NCI-H524 (cell line): ENCODE results near the gene GPR34.
"Not testable (repeated sequence)": the region's sequence is repeated elsewhere in the genome, so short reads cannot be mapped to it uniquely, and the experiment has no call there.

ENCODE experiments used
- DNase-seq, 2 experiments: peaks; one replicate each; lab custom pipeline; 2025; lab: John Stamatoyannopoulos, UW

Gene GPR34

GRCh38 chrX:41688835-41689234 is at the start of gene GPR34:
Gene GPR34, plus strand, starts transcription at chrX:41688973. Its CDS starts 6,661 bp downstream, at chrX:41695634.
- DNase-seq = no peak

DNA sequence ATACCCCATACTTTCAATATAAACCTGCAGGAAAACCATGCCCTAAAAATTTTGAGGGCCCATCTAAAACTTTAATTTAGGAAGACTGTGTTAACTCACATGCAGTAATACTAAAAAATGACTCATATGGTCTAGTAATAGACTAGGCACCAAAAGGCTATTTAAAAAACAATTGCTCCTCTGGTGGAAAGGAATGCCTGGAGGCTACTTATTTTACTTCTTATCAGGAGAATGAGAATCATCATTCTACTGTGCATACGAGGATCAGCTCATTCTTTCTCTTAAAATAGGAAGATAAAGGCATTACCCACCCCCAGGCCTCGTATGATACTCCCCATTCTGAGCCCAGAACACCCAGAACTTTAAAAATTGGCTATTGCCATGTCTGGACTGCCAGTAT is 42.6 kb upstream of the GPR34 start:
- DNase-seq = not testable (repeated sequence)

- no peak for DNase-seq
These were observed 35.6 kb upstream of the GPR34 start for GRCh38 chrX:41653125-41653524.

GRCh38 chrX:41655101-41655500 is 33.7 kb upstream of the GPR34 start:
- DNase-seq = no peak

- no peak for DNase-seq
These were observed 33.1 kb upstream of the GPR34 start for GRCh38 chrX:41655631-41656030.

- peak; percentile 43 to 76 for DNase-seq
These were observed 27.2 kb upstream of the GPR34 start for GRCh38 chrX:41661366-41662095.

DNA sequence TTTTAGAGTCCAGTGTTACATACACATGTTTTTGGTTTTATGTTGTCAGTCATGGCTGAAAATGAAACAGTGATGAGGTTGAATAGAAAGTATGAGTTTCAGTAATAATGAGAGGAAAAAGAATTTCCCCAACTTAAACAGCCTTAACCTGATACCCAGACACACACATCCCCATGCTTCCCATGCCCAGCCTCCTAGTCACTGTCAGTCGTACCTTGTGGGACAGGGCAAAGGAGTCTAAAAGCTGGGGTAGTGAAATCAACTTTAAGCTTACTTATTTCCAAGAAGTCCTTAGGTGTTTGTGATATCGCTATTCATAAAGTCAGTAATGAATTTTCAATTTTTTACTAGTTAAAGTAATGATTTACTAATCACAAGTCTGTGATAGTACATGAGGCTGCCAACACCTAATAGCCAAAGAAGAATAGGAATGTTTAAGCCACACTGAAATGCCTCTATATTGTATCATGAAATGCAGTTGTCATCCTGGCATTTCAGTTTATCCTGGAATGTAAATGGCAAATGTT is 24.3 kb upstream of the GPR34 start:
- DNase-seq = no peak

DNA sequence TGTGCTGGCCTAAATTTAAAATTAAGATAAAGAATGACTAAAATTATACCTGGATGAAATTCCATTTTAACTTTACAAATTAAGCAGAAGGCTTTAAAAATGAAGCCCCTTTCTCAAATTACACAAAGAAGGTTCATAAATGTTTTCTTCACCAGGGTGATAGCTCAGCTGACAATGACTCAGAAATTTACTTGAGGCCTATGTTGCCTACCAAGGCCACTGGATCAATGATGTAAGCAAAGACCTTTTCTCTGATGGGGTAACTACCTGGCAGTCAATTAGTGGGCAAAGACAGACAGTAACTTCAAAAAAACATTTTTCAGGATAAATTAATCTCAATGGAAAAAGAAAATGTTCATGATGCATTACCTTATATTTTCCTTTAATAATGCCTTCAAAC is 23.9 kb upstream of the GPR34 start:
- no peak for DNase-seq

DNA sequence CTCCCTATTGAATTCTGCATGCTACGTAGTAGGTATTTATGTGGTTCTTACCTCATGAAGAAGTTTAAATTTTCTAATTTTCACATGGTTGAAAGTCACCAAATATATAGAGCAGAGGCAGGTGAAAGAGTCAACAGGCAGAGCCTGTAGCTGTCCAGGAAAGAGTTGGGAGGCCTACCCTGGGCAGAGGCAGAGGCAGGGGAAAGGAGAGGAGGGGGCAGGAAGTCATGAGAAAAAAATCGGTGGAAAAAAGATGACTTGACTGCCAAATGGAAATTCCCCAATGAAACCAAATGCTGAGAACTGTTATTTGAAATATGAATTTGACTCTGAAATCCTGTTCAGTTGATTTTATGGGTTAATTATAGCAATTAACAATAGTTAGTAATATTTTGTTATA is 23.1 kb upstream of the GPR34 start:
- no peak for DNase-seq

DNA sequence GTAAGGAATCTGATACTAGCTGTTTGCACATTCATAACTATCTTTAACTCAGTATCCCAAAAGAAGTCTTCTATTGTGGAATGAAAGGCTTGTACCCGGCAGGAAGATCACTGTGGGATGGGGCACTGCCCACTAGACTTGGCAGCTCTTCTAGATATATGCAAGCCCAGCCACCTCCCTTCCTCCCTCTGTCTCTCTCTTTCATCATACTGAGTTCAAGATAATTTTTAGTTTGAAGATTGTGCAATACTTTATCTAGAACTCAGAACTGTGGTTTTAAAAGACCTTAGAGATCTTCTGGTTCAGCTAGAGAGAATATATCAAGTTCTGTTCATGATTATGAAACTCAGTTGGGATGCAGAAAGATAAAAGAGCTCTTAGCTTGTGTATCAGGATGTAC is 22.5 kb upstream of the GPR34 start:
- DNase-seq = no peak

DNA sequence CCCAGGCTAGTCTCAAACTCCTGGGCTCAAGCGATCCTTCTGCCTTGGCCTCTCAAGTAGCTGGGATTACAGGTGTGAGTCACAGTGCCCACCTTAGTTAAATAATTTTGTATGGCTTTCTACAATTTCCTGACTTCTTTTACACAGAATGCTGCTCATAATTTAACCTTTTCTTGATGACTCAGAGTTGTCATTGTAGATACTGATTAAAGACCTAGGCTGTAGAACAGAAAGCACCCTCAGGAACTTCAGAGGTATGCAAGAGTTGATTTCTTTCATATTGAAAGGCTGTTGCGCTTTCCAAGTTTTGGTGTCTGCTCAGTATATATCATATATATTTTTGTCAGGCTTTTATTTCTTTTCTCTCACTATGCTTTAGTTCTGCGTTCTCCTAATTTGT is 21.1 kb upstream of the GPR34 start:
- no peak for DNase-seq

DNA sequence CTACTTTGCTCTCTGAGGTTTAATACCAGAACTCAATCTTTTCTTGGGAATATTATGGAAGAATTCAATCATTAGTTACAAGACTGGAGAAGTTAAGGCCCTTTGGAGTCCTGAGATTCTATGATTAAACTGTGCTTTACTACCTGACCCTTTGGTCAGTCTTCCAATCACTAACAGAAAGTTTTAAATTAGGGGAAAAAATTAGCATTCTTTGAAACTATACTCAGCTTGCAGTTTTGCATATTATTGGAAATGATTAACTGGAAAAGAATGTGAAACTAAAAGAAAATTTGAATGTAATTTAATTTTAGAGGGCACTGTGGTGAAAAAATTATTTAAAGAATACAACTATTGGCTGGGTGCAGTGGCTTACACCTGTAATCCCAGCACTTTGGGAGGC is 18.7 kb upstream of the GPR34 start:
- no peak for DNase-seq

DNA sequence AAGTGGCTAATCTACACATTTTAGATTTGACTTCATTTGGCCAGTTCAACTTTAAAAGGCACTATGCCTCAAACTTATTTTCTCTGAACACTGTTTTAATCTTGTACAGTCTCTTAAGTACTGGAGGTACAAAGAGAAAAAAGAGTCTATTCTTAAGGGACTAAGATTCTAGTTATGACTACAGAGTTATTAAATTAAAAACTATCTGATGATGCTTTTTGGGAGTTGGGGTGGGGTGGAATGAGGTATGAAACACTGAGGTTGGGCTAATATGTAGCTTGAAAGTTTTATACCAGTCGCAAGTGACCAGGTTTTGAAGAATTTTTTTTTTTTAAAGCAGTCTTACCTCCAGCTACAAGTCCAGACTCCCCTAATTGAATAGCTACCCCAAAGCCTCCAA is 17.7 kb upstream of the GPR34 start:
- DNase-seq = no peak

DNA sequence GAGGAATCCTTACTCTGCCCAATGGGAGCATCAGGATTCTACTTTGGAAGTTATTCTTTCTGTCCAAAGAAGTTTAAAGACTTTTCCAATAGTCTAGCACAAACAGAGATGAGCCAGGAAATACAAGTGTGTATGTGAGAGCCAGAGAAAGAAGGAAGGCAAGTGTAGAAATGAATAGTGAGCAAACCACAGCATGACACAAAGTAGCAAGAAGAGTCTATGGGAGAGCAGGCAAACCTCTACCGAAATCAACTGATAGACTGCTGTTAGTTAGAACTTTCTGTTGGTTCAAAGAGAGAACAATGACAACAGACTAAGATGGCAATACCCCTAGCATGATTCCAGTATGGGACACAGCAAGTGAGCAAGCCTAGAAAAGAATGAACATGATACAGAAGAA is 16.1 kb upstream of the GPR34 start:
- DNase-seq = no peak

DNA sequence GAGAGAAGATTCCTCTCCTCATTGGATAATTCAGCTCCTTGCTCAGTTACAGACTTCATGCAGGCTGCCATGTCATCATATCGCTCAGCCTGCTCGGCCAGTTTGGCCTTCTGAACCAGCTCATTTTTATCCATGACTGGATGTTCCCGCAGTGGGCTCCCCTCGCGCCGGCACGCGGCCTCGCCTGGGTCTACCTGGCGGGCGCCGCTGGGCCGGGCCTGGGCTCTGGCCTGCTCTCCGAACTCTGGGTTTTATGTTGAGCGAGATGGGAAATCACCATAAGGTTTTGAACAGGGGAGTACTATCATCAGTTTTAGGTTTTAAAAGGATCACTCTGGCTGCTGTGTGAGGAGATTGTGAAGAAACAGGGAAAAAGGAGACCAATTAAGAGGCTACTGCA is 12.4 kb upstream of the GPR34 start:
- not testable (repeated sequence) for DNase-seq

- DNase-seq = no peak
These were observed 11.4 kb upstream of the GPR34 start for GRCh38 chrX:41677183-41678060.

DNA sequence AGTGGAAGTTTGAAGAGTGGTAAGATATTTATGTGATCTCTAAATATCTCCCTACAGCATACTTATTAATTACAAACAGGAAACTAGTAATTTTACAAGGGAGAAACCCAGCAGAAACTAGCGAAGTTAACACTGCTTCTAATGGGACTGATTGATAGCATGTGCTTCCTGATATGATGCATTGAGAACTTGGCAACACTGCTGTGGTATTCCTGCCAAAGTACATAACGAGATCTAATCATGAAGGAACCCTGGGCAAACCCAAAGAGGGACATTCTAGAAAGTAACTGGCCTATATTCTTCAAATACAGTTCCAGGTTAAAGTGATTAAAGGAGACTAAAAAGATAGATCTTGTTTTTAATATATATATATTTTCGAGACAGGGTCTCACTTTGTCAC is 4.6 kb upstream of the GPR34 start:
- no peak for DNase-seq

DNA sequence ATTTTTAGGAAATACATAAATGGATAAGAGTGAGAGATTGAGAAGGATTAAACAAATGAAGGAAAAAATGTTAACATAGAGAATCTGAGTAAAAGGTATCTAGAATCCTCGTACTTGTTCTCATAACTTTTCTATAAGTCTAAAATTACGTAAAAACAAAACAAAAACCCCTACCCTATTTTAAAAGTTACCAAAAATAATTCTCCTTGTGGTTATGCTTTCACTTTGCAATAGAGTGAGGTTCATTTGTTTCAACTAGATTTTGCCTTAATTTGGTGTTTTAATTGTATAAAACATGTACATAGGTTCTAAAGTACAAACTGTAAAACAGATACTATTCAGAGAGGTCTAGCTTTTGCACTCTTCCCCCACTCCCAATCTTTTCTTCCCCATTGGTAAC is 3.8 kb upstream of the GPR34 start:
- no peak for DNase-seq

DNA sequence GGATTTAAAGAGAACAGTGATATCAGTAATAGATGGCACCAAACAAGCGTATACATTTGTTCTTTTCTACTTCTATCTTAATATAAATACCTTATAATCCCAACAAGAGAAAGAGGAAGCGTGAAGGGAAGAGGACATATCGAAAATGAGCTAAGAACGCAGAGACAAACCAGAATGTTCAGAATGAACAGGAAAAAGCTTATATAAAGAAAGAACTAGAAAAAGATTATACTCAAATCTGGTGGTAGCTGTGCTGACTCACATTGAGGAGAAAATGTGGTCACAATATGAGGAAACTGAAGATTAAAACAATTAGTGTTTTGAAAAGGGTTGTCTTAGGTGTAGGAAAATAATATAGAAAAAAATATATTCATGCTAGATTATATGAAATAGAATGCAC is 2.0 kb upstream of the GPR34 start:
- DNase-seq = no peak

DNA sequence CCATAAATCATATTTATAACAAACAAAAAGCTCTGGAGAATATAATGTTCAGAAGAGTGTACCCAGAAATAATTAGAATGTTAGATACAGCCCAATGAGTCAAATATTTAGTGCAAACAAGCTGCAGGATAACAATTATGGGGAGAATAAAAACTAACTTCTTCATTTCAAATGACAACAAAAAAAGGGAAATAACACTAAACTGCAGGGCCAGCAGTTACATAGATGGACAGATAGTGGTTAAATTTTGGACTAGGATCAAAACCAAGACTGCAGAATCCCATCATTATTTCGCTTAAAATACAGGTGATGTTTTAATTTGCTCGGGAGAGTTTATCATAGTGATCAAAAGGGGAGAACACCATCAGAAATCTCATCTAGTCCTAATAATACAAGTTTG is 617 bp upstream of the GPR34 start:
- no peak for DNase-seq

DNA sequence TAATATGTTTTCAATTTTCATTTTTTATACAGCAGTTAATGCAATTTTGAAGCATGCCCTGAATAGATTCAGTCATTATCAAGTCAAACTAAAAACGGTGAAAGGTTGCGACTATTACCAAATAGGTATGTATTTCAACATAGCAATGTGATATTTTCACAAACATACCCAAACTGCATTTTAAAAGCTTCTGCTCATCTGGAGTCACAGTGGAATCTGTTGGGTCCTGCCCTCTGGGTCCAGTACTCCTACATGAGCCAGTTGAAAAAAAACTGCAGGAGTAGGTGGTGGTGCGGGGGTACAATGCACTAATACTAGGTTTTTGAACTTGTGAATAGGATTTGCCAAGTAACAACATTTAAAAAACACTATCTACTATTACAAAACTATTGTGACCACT is 938 bp downstream of the GPR34 start:
- no peak for DNase-seq

GRCh38 chrX:41692162-41692749 is 3.5 kb downstream of the GPR34 start:
- peak; percentile 12 to 40 for DNase-seq

DNA sequence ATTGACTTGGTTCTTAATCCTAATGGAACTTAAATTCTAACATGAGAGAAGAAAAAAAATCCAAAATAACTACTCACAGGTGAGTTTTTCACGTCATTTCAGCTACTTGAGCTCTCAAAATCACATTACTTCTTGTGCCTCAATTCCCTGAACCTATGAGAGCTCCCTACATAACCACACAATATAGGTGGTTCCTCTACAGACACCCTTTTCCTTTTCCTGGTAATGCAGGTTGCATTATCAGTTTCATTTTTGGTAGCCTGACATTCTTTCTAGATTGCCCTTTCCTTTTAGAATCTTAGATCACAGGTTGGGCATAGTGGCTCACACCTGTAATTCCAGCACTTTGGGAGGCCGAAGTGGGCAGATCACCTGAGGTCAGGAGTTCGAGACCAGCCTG is 4.3 kb downstream of the GPR34 start:
- DNase-seq = no peak
